Measurements from ENCODE around the gene CAMKV. TPM values are rescaled to one million over a fixed set of nuclear protein-coding genes. Genes with fewer than 3 reads are reported as not detected.
"Not testable (repeated sequence)": the region's sequence is repeated elsewhere in the genome, so short reads cannot be mapped to it uniquely, and the experiment has no call there.

CAMKV gene
- total and polyA plus RNA-seq, 12 donors: 0.27 to 1.5 (median 0.65) TPM; not detected in 4

DNA sequence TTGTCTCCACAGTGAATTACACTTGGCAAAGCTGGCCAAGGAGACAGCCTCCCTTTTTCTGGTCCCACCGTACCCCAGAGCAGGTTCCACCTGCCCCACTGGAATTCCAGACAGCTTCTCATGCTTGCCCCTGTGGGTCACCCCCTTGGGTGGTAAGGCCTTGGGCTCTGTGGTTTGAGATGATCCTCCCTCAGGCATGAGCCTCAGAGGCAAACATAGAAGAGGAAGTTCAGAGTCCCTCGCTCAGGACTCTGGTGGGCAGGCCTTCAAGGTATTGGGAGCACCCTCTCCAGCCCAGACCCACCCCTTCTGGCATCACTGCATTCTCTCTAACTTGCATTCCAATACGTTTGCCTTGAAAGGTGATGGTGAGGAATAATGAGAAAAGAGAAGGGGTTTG lies 38.4 kb downstream of the CAMKV start:
- no peak overlapping the region for H3K4me3 ChIP-seq
- 52 to 85% (median 76%) methylated on average over 3 of the region's 3 CpGs for WGBS, 4 donors
- no peaks in the 10 kb centered on the region for H3K4me1 ChIP-seq (replicated peaks in 1 of 2)
- intact Hi-C loops (cut with DNase I): loop anchor here in 1 of 2 donors (10.0 kb wide), 1 partner anchor 127 kb away; no protein-coding TSS in a partner anchor
- no peaks in the 10 kb centered on the region for H3K27me3 ChIP-seq
- no peak for TF ChIP-seq POLR2A (IDR thresholded peaks at IDR 0.05)
- H3K36me3 ChIP-seq (replicated peaks in 1 of 2): no peaks in the 10 kb centered on the region
- no peak overlapping the region for H3K27ac ChIP-seq
- no peak for DNase-seq
- H3K9me3 ChIP-seq (replicated peaks in 1 of 3): no peaks in the 10 kb centered on the region

DNA sequence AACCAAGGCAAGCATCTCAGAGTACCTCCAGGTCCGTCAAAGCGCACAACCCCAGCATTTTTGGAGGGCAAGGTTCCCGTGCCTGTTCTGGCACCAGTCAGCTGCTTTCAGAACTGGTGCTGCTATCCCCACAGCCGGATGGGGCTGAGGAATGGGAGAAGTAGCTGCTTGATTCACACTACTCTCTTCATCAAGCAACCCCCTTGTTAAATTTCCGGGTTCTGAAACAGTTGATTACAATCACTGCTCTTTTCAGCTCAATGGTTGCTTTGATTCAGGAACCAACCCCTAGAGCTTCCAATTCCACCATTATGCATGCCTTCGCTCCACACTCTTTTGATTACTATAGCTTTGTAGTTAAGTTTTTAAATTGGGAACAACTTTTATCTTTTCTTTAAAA lies 43.7 kb downstream of the CAMKV start:
- Histone ChIP-seq H3K4me3 (no peak overlapping the region), H3K4me1 (replicated peaks in 1 of 2) (no peaks in the 10 kb centered on the region), H3K36me3 (replicated peaks in 1 of 2) (no peaks in the 10 kb centered on the region), H3K9me3 (replicated peaks in 1 of 3) (no peaks in the 10 kb centered on the region), H3K27me3 (no peaks in the 10 kb centered on the region), H3K27ac (no peak overlapping the region)
- DNase-seq: no peak
- intact Hi-C loops (cut with DNase I): no loop called here
- 77 to 84% (median 80%) methylated on average over 6 of the region's 6 CpGs for WGBS, 4 donors
- TF ChIP-seq, protein P1, sequence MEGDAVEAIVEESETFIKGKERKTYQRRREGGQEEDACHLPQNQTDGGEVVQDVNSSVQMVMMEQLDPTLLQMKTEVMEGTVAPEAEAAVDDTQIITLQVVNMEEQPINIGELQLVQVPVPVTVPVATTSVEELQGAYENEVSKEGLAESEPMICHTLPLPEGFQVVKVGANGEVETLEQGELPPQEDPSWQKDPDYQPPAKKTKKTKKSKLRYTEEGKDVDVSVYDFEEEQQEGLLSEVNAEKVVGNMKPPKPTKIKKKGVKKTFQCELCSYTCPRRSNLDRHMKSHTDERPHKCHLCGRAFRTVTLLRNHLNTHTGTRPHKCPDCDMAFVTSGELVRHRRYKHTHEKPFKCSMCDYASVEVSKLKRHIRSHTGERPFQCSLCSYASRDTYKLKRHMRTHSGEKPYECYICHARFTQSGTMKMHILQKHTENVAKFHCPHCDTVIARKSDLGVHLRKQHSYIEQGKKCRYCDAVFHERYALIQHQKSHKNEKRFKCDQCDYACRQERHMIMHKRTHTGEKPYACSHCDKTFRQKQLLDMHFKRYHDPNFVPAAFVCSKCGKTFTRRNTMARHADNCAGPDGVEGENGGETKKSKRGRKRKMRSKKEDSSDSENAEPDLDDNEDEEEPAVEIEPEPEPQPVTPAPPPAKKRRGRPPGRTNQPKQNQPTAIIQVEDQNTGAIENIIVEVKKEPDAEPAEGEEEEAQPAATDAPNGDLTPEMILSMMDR (IDR thresholded peaks at IDR 0.05): no peak
- no peak for TF ChIP-seq POLR2A (IDR thresholded peaks at IDR 0.05)

DNA sequence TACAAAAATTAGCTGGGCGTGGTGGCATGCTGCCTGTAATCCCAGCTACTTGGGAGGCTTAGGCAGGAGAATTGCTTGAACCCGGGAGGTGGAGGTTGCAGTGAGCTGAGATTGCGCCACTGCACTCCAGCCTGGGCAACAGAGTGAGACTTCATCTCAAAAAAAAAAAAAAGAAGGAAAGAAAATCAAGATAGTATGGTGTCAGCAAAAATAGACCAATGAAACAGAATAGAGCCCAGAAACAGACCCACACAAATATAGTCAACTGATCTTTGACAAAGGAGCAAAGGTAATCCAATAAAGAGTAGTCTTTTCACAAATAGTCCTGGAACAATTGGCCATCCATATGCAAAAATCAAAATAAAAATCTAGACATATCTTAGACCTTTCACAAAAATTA lies 46.6 kb downstream of the CAMKV start:
- H3K27me3 ChIP-seq; H3K4me1 ChIP-seq (replicated peaks in 1 of 2); DNase-seq; H3K27ac ChIP-seq; intact Hi-C loops (cut with DNase I); H3K4me3 ChIP-seq; H3K36me3 ChIP-seq (replicated peaks in 1 of 2); H3K9me3 ChIP-seq (replicated peaks in 1 of 3): not testable (repeated sequence)
- WGBS, 4 donors: 56 to 95% (median 88%) methylated on average over 3 of the region's 3 CpGs

DNA sequence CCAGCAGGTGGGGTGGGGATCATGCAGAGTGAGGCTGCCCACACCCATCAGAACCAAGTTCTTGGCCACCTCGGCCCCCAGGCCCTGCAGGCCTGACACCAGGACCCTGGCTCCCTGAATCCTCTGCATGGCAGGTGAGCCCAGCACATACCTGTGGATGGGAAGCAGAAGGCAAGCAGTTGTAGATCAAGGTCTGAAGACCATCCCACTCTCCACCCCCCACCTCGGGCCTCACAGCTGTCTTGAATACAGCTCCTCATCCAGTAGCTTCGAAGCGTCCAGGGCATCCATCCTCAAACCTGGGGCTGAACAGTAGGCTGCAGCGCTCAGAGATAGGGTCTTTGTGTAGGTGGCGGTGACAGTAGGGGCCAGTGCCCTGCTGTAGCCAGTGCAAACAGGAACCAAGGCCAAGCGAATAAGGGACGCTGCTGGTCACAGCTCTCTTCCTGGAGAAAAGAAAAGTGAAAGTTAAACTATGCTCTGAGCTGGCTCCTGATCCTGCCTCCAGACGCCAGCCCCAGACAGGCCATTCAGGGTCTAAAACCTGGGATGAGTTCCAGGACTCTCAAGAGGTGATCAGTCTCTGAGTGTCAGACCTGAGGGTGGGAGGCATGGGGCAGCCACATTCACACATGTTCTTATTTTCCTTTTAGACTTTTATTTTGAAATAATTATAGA lies 56.1 kb downstream of the CAMKV start, which contains the start of gene UBA7:
Gene UBA7 (minus strand): TSS at position 457 of the 678 bp plus-strand sequence. CDS start 166 bp downstream, at position 291.
- H3K27me3 ChIP-seq: no peaks in the 10 kb centered on the region
- H3K9me3 ChIP-seq (replicated peaks in 1 of 3): no peaks in the 10 kb centered on the region
- TF ChIP-seq POLR2A (IDR thresholded peaks at IDR 0.05): peak in 1 of 2 donors; percentile 30
- TF ChIP-seq, protein P1 (IDR thresholded peaks at IDR 0.05): no peak
- H3K4me1 ChIP-seq (replicated peaks in 1 of 2): peaks cover 10 to 16% of the 10 kb centered on the region in 2 donors
- H3K36me3 ChIP-seq (replicated peaks in 1 of 2): peaks cover 0 to 27% of the 10 kb centered on the region in 2 donors
- peak within 1 kb of the TSS in 4 of 5 donors; percentile 62 to 84 (median 78) for H3K27ac ChIP-seq
- H3K4me3 ChIP-seq: peak within 1 kb of the TSS in 3 of 4 donors; percentile 13 to 50 (median 23)
- DNase-seq: peak; percentile 43 to 86 (median 71)
- 7 to 13% (median 12%) methylated on average over 6 to 9 of the region's 9 CpGs for WGBS, 4 donors
- intact Hi-C loops (cut with DNase I): no loop called here

DNA sequence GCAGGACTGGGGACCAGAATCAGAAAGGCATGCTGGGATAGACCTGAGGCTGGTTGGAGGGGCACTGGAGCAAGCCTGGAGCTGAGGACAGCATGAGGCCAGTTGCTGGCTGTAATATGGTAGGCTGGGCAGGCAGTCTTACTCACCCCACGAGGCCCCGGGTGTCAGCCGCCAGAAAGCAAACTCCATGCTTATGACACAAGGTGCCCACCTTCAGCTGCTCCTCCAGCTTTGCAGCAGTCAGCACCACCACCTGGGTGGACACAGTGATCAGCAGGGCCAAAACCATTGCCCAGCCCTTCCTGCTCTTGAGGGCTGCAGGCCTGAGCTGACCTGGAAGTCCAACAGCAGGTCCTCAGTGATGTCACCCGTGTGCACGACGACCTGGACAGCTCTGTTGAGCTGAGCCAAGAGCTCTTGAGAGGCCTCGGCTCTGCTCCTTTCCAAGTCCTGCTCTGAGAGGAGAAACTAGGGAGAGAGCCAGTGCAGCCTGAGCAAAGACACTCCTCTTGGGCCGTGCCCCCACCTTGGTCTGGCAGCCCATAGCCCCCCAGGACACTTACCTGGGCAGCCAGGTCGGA lies 56.7 kb downstream of the CAMKV start:
- Histone ChIP-seq H3K9me3 (replicated peaks in 1 of 3) (no peaks in the 10 kb centered on the region), H3K36me3 (replicated peaks in 1 of 2) (peaks cover 0 to 27% of the 10 kb centered on the region in 2 donors), H3K4me1 (replicated peaks in 1 of 2) (peaks cover 10 to 16% of the 10 kb centered on the region in 2 donors), H3K27me3 (no peaks in the 10 kb centered on the region), H3K4me3 (peak overlapping the region in 2 of 4 donors; percentile 23 to 50), H3K27ac (peak overlapping the region in 4 of 5 donors; percentile 62 to 84 (median 78))
- no peak for DNase-seq
- WGBS, 4 donors: 36 to 55% (median 41%) methylated on average over 4 to 9 of the region's 9 CpGs
- no peak for TF ChIP-seq POLR2A (IDR thresholded peaks at IDR 0.05)
- TF ChIP-seq, protein P1 (IDR thresholded peaks at IDR 0.05): no peak
- intact Hi-C loops (cut with DNase I): no loop called here
